Liver (tissue), 3 donors: ENCODE results near the gene FBLN1.

Source experiments
- ATF3 ChIP-seq: IDR thresholded peaks from 2 replicates; pipeline ENCODE4 v1.6.1; 2016; ENCODE audit warnings: antibody characterized with exemption
- EGR1 ChIP-seq, 2 donors: IDR thresholded peaks; 2 replicates each; pipeline ENCODE4 v1.6.1; 2016 to 2018; ENCODE audit warnings: antibody characterized with exemption in 2 of 2, low read depth in 2 of 2
- HNF4A ChIP-seq, 2 donors: conservative IDR thresholded peaks; 2 replicates each; pipeline ENCODE4 v1.6.1; 2016; ENCODE audit warnings: antibody characterized with exemption in 2 of 2, mild to moderate bottlenecking in 2 of 2
- JUND ChIP-seq, 2 donors: IDR thresholded peaks; 2 replicates each; pipeline ENCODE4 v1.6.1; 2016; ENCODE audit warnings: antibody characterized with exemption in 2 of 2
- NR2F2 ChIP-seq: IDR thresholded peaks from 2 replicates; pipeline ENCODE4 v1.6.1; 2016; ENCODE audit warnings: antibody characterized with exemption
- RXRA ChIP-seq, 2 donors: IDR thresholded peaks; 2 replicates each; pipeline ENCODE4 v1.6.1; 2017 to 2018; ENCODE audit warnings: antibody characterized with exemption in 2 of 2, mild to moderate bottlenecking in 1 of 2
- SP1 ChIP-seq: IDR thresholded peaks from 2 replicates; pipeline ENCODE4 v1.6.1; 2018; ENCODE audit warnings: antibody characterized with exemption, mild to moderate bottlenecking
- YY1 ChIP-seq: IDR thresholded peaks from 2 replicates; pipeline ENCODE4 v1.6.1; 2016; ENCODE audit warnings: antibody characterized with exemption, mild to moderate bottlenecking
- ZBTB33 ChIP-seq: IDR thresholded peaks from 2 replicates; pipeline ENCODE4 v1.6.1; 2016; ENCODE audit warnings: antibody characterized with exemption
- TF ChIP-seq, protein P1 (sequence below): fragments of 150-350 bp; IDR thresholded peaks from 2 replicates; pipeline ENCODE4 v1.5.1; 2017; ENCODE audit warnings: improper control_type of control experiment, low read depth, low read length; ENCODE audit not compliant: missing input control
- TF ChIP-seq, protein P2 (sequence below): IDR thresholded peaks from 2 replicates; pipeline ENCODE4 v1.6.1; 2016; ENCODE audit warnings: antibody characterized with exemption
- donor health status: healthy.
- donor health status: healthy.

GRCh38 chr22:45612451-45612901 is 109.8 kb downstream of the FBLN1 start:
- no peak for TF ChIP-seq ATF3
- TF ChIP-seq, protein P1, sequence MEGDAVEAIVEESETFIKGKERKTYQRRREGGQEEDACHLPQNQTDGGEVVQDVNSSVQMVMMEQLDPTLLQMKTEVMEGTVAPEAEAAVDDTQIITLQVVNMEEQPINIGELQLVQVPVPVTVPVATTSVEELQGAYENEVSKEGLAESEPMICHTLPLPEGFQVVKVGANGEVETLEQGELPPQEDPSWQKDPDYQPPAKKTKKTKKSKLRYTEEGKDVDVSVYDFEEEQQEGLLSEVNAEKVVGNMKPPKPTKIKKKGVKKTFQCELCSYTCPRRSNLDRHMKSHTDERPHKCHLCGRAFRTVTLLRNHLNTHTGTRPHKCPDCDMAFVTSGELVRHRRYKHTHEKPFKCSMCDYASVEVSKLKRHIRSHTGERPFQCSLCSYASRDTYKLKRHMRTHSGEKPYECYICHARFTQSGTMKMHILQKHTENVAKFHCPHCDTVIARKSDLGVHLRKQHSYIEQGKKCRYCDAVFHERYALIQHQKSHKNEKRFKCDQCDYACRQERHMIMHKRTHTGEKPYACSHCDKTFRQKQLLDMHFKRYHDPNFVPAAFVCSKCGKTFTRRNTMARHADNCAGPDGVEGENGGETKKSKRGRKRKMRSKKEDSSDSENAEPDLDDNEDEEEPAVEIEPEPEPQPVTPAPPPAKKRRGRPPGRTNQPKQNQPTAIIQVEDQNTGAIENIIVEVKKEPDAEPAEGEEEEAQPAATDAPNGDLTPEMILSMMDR: no peak
- no peak for TF ChIP-seq ZBTB33
- TF ChIP-seq EGR1 (IDR thresholded peaks at IDR 0.05; ENCODE audit: low read depth in 2 of 2): no peak
- TF ChIP-seq SP1: no peak
- no peak for TF ChIP-seq NR2F2
- no peak for TF ChIP-seq JUND (IDR thresholded peaks at IDR 0.05)
- TF ChIP-seq, protein P2, sequence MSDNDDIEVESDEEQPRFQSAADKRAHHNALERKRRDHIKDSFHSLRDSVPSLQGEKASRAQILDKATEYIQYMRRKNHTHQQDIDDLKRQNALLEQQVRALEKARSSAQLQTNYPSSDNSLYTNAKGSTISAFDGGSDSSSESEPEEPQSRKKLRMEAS: no peak
- no peak for TF ChIP-seq RXRA (IDR thresholded peaks at IDR 0.05)
- TF ChIP-seq HNF4A (conservative IDR thresholded peaks at IDR 0.05): no peak
- TF ChIP-seq YY1: no peak
